Naive thymus-derived CD4-positive, alpha-beta T cell (primary cell): Measurements from ENCODE around the gene DNASE1L1. TPM values are rescaled to one million over a fixed set of nuclear protein-coding genes. Genes with fewer than 3 reads are reported as not detected.

Experiments
- ATAC-seq: fragments of 150-1000 bp; cut with Tn5 transposase; 2 replicates; pipeline ENCODE4 v1.10.0; 2021; ENCODE audit warnings: mild to moderate bottlenecking, moderate library complexity
- CTCF ChIA-PET: fragments of 350-600 bp; sonication (Branson Sonifier 250); formaldehyde crosslinking; loops from one replicate; lab custom pipeline; 2021; ENCODE audit warnings: antibody characterized with exemption; lab: Charles Lee
- POLR2A ChIA-PET: fragments of 350-600 bp; sonication (Branson Sonifier 250); formaldehyde crosslinking; loops from one replicate; lab custom pipeline; 2021; ENCODE audit warnings: antibody characterized with exemption, inconsistent platforms; lab: Charles Lee
- DNase-seq, 9 donors: peaks; one replicate each; pipeline versions ENCODE4 v3.0.0 to v3.0.0-alpha.2; 2020 to 2022; ENCODE audit warnings: mixed read lengths in 1 of 9
- H3K27ac ChIP-seq: one replicate; pipeline ENCODE4 v1.7.0; 2013; ENCODE audit warnings: mild to moderate bottlenecking, low read depth, low read length, moderate library complexity
- H3K27me3 ChIP-seq, 2 donors: one replicate each; pipeline ENCODE4 v1.7.0; 2013; ENCODE audit warnings: low read length in 2 of 2, mild to moderate bottlenecking in 2 of 2, moderate library complexity in 2 of 2; ENCODE audit not compliant: control insufficient read depth in 2 of 2, insufficient read depth in 2 of 2
- H3K36me3 ChIP-seq, 3 experiments: 1 replicate in 2 of 3; 2 replicates in 1 of 3; pipeline ENCODE4 v1.7.0; 2013; ENCODE audit warnings: low read length in 3 of 3, mild to moderate bottlenecking in 3 of 3, moderate library complexity in 1 of 3; ENCODE audit not compliant: insufficient read depth in 3 of 3, control insufficient read depth in 2 of 3
- H3K4me1 ChIP-seq, 2 donors: one replicate each; pipeline ENCODE4 v1.7.0; 2013; ENCODE audit warnings: low read length in 2 of 2, mild to moderate bottlenecking in 2 of 2, moderate library complexity in 1 of 2; ENCODE audit not compliant: control insufficient read depth in 2 of 2, insufficient read depth in 2 of 2
- H3K4me3 ChIP-seq: 2 replicates; pipeline ENCODE4 v1.7.0; 2013; ENCODE audit warnings: mild to moderate bottlenecking, low read length
- H3K9me3 ChIP-seq, 3 experiments: 1 replicate in 2 of 3; 2 replicates in 1 of 3; pipeline ENCODE4 v1.7.0; 2013; ENCODE audit warnings: low read length in 3 of 3; ENCODE audit not compliant: control insufficient read depth in 2 of 3
- H3K27ac Mint-ChIP-seq, 9 donors: one replicate each; pipeline ENCODE4 v1.8.0; 2020 to 2022; ENCODE audit warnings: mixed read lengths in 9 of 9, mild to moderate bottlenecking in 8 of 9, moderate library complexity in 5 of 9, inconsistent platforms in 2 of 9
- H3K27me3 Mint-ChIP-seq, 5 donors: one replicate each; pipeline ENCODE4 v1.8.0; 2021 to 2022; ENCODE audit warnings: mixed read lengths in 5 of 5, mild to moderate bottlenecking in 1 of 5
- H3K36me3 Mint-ChIP-seq, 5 donors: one replicate each; pipeline ENCODE4 v1.8.0; 2020 to 2022; ENCODE audit warnings: mixed read lengths in 5 of 5, mild to moderate bottlenecking in 3 of 5, inconsistent platforms in 1 of 5
- H3K4me1 Mint-ChIP-seq, 7 donors: one replicate each; pipeline ENCODE4 v1.8.0; 2020 to 2022; ENCODE audit warnings: mixed read lengths in 7 of 7, mild to moderate bottlenecking in 3 of 7, inconsistent platforms in 1 of 7
- H3K4me3 Mint-ChIP-seq, 10 donors: one replicate each; pipeline ENCODE4 v1.8.0; 2020 to 2022; ENCODE audit warnings: mild to moderate bottlenecking in 10 of 10, mixed read lengths in 10 of 10, moderate library complexity in 6 of 10, inconsistent platforms in 2 of 10
- H3K9me3 Mint-ChIP-seq, 11 donors: one replicate each; pipeline ENCODE4 v1.8.0; 2020 to 2022; ENCODE audit warnings: mixed read lengths in 11 of 11, mild to moderate bottlenecking in 4 of 11, inconsistent platforms in 1 of 11, moderate library complexity in 1 of 11
- intact Hi-C, 2 donors: fragments of 100-400 bp; cut with micrococcal nuclease; formaldehyde crosslinking; loops; one replicate each; pipeline ENCODE4 v1.15.1; 2023
- polyA plus RNA-seq, 2 donors: library from polyadenylated mRNA; unstranded; fragments of 300-500 nt; fragmentation: Illumina TruSeq; gene quantifications; one replicate each; pipeline ENCODE4 v1.2.3, GENCODE V29; 2021
- total RNA-seq, 6 experiments: library from RNA in 5 of 6; stranded (reverse) in 5 of 6; gene quantifications; 1 replicate in 5 of 6; 2 replicates in 1 of 6; pipeline ENCODE4 v1.2.3 and lab custom pipeline; 2021 to 2026

The DNASE1L1 gene
- total and polyA plus RNA-seq, 7 experiments from 2014 or later: 11.1 to 31.1 (median 19.6) TPM

- H3K4me1 ChIP-seq: peaks cover 10 to 26% of the 10 kb centered on the region in 2 donors
- H3K9me3 ChIP-seq: no peaks in the 10 kb centered on the region
- CTCF ChIA-PET: interaction anchor here (1.0 to 2.0 kb wide), 7 partner anchors 9 to 161 kb away, joined by 3 to 13 read pairs (median 4); no protein-coding TSS in a partner anchor
- no peaks in the 10 kb centered on the region for H3K27me3 ChIP-seq
- DNase-seq (peak in 1 of 9 donors; percentile 40), ATAC-seq (no peak)
- peak within 1 kb of the TSS; percentile 53 to 85 (median 56) for H3K4me3 Mint-ChIP-seq
- H3K4me1 Mint-ChIP-seq: peaks cover 0 to 17% (median 7%) of the 10 kb centered on the region in 7 donors
- H3K27ac Mint-ChIP-seq: peak within 1 kb of the TSS in 2 of 9 donors; percentile 56 to 62
- peak within 1 kb of the TSS; percentile 48 for H3K27ac ChIP-seq
- H3K36me3 ChIP-seq: no peaks in the 10 kb centered on the region
- H3K9me3 Mint-ChIP-seq: no peaks in the 10 kb centered on the region
- H3K36me3 Mint-ChIP-seq: peaks cover 0 to 8% (median 0%) of the 10 kb centered on the region in 5 donors
- peak within 1 kb of the TSS; percentile 51 for H3K4me3 ChIP-seq
- intact Hi-C loops: loop anchor here (5.0 to 10.0 kb wide), 5 partner anchors 140 to 652 kb away; partner anchors contain the start of genes ARHGAP4 (in 2 of the 2), ABCD1 (in 1 of the 2), BCAP31 (in 1 of the 2) and FAM3A (in 1 of the 2)
- POLR2A ChIA-PET: interaction anchor here (0.9 to 2.1 kb wide), 7 partner anchors 9 to 157 kb away, joined by 3 to 14 read pairs (median 7); partner anchors contain the start of gene RPL10
- no peaks in the 10 kb centered on the region for H3K27me3 Mint-ChIP-seq
These were observed 34.5 kb downstream of the DNASE1L1 start, which contains the start of gene FLNA for GRCh38 chrX:154374313-154375155. Gene FLNA (minus strand): TSS chrX:154374634. CDS start chrX:154371245, 3,389 bp downstream.

- Histone ChIP-seq H3K27me3 (no peaks in the 10 kb centered on the region), H3K4me1 (peaks cover 10 to 26% of the 10 kb centered on the region in 2 donors), H3K27ac (peak overlapping the region; percentile 48), H3K36me3 (no peaks in the 10 kb centered on the region), H3K4me3 (peak overlapping the region; percentile 51), H3K9me3 (no peaks in the 10 kb centered on the region)
- peaks cover 0 to 10% (median 0%) of the 10 kb centered on the region in 5 donors for H3K36me3 Mint-ChIP-seq
- CTCF ChIA-PET: interaction anchor here (0.6 to 2.0 kb wide), 15 partner anchors 8 to 163 kb away, joined by 3 to 13 read pairs (median 4); partner anchors contain the start of gene RPL10
- ATAC-seq (no peak), DNase-seq (no peak)
- intact Hi-C loops: loop anchor here (1.0 to 10.0 kb wide), 4 partner anchors 141 to 579 kb away; partner anchors contain the start of genes FAM3A (in 1 of the 2), IDH3G (in 1 of the 2), MECP2 (in 1 of the 2) and SSR4 (in 1 of the 2)
- H3K27ac Mint-ChIP-seq: peak overlapping the region in 4 of 9 donors; percentile 41 to 62 (median 50)
- H3K9me3 Mint-ChIP-seq: no peaks in the 10 kb centered on the region
- H3K4me1 Mint-ChIP-seq: peaks cover 0 to 17% (median 7%) of the 10 kb centered on the region in 7 donors
- H3K27me3 Mint-ChIP-seq: no peaks in the 10 kb centered on the region
- H3K4me3 Mint-ChIP-seq: peak overlapping the region; percentile 53 to 85 (median 56)
- POLR2A ChIA-PET: interaction anchor here (0.6 to 2.1 kb wide), 10 partner anchors 10 to 446 kb away, joined by 3 to 14 read pairs (median 4); partner anchors contain the start of gene RPL10
These were observed 35.4 kb downstream of the DNASE1L1 start for GRCh38 chrX:154373340-154374306.

- Mint-ChIP-seq H3K4me1 (peaks cover 0 to 24% (median 13%) of the 10 kb centered on the region in 7 donors), H3K27ac (peak overlapping the region in 7 of 9 donors; percentile 10 to 87 (median 78)), H3K4me3 (peak overlapping the region; percentile 39 to 89 (median 75)), H3K36me3 (peaks cover 0 to 16% (median 0%) of the 10 kb centered on the region in 5 donors), H3K27me3 (no peaks in the 10 kb centered on the region), H3K9me3 (no peaks in the 10 kb centered on the region)
- no peak for ATAC-seq
- Histone ChIP-seq H3K27ac (peak overlapping the region; percentile 11), H3K9me3 (no peaks in the 10 kb centered on the region), H3K27me3 (no peaks in the 10 kb centered on the region), H3K36me3 (peaks cover 0 to 7% (median 1%) of the 10 kb centered on the region in 3 experiments), H3K4me1 (peaks cover 18 to 33% of the 10 kb centered on the region in 2 donors), H3K4me3 (peak overlapping the region; percentile 41)
- CTCF ChIA-PET: interaction anchor here (0.6 to 2.0 kb wide), 7 partner anchors 11 to 164 kb away, joined by 3 to 13 read pairs (median 4); no protein-coding TSS in a partner anchor
- POLR2A ChIA-PET: interaction anchor here (0.6 to 2.1 kb wide), 6 partner anchors 11 to 445 kb away, joined by 3 to 14 read pairs (median 8); partner anchors contain the start of gene RPL10
- no peak for DNase-seq
- intact Hi-C loops: loop anchor here (1.0 to 10.0 kb wide), 4 partner anchors 142 to 578 kb away; partner anchors contain the start of genes FAM3A (in 1 of the 2), IDH3G (in 1 of the 2), MECP2 (in 1 of the 2) and SSR4 (in 1 of the 2)
These were observed 36.4 kb downstream of the DNASE1L1 start for GRCh38 chrX:154372612-154373022.

GRCh38 chrX:154371789-154372300 is 37.2 kb downstream of the DNASE1L1 start:
- intact Hi-C loops: loop anchor here (1.0 to 10.0 kb wide), 8 partner anchors 7 to 577 kb away; partner anchors contain the start of genes HCFC1 (in 2 of the 2), ATP6AP1 (in 1 of the 2), EMD (in 1 of the 2) and FAM3A (in 1 of the 2)
- DNase-seq: no peak
- peak overlapping the region in 2 of 9 donors; percentile 78 to 87 for H3K27ac Mint-ChIP-seq

More at GRCh38 chrX:154371789-154372300, 37.2 kb downstream of the DNASE1L1 start:
- no peak for ATAC-seq
- Mint-ChIP-seq H3K27me3 (no peaks in the 10 kb centered on the region), H3K36me3 (peaks cover 0 to 16% (median 0%) of the 10 kb centered on the region in 5 donors), H3K9me3 (no peaks in the 10 kb centered on the region), H3K4me3 (peak overlapping the region in 9 of 10 donors; percentile 4 to 89 (median 76)), H3K4me1 (peaks cover 0 to 23% (median 14%) of the 10 kb centered on the region in 7 donors)
- Histone ChIP-seq H3K36me3 (peaks cover 0 to 14% (median 7%) of the 10 kb centered on the region in 3 experiments), H3K27me3 (no peaks in the 10 kb centered on the region), H3K4me3 (peak overlapping the region; percentile 41), H3K4me1 (peaks cover 26 to 33% of the 10 kb centered on the region in 2 donors), H3K9me3 (no peaks in the 10 kb centered on the region), H3K27ac (peak overlapping the region; percentile 64)
- ChIA-PET CTCF (no interaction called here), POLR2A (no interaction called here)
